ENCODE data around the gene ASIP.
"Not testable (repeated sequence)": the region's sequence is repeated elsewhere in the genome, so short reads cannot be mapped to it uniquely, and the experiment has no call there.

The ASIP gene

DNA sequence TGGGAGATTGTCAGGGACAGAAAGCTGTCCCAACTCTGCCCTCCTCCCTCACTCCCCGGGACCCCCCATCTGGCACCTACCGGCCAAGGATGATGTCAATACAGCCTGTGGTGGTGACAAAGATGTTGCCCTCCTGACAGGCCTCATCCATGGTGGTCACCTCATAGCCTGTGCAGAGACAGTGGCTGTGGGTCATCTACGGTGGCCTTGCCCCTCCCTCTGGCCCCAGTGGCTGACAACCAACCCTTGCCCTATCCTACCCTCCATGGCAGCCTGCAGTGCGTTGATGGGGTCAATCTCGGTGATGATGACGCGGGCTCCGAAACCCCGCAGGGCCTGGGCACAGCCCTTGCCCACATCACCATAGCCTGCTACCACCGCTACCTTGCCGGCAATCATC, 49.2 kb downstream of the ASIP start:
- DNase-seq = no peak

DNA sequence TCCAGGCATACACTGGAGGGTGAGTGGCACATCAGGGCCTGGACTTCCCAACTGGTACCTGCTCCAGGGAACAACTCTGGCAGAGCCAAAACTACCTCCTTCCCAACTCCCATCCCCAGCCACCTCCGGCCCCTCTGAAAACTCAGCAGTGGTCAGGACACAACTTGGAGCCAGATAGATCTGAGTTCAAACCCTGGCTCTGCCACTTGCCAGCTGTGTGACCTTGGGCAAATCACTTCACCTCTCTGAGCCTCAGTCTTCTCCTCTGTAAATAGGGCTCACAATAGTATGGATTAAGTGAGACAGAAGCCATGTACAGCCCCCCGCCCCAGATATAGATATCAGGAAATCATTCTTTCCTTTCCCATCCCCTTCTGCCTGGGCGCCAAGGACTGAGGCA, 51.3 kb downstream of the ASIP start:
- DNase-seq = no peak

DNA sequence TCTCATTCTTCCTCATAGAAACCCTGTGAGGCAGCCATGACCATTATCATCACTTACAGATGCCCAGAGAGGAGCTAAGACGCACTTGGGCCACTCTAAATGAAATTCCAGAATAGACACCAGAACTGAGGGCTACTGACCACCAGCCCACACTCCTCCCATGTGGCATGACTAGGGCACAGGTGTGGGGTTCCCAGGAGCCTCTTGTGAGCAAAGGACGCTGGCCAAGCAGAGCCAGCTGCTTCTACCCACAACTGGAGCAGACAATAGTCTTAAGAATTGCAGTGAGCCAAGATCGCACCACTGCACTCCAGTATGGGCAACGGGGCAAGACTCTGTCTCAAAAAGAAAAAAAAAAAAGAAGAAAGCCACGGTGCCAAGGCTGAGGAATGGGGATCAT, 51.9 kb downstream of the ASIP start:
- DNase-seq = no peak

DNA sequence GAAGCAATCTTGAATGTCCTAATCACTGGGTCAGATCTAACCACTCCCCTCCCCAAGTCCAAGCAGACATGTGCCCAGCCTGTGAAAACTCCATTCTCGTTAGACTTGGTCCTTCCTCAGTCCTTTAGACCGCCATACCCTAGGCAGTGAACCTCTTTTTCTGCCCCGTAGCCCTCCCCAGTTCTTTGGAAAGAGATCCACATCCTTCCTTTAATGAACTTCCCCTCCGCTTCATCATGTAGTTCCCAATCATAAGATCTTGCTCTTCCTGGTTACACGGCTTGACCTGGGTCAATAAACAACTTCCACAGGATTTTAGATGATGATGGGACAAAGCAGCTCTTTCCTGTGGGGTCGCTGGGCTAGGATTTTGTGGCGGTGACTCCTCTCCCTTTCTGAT, 52.4 kb downstream of the ASIP start:
- DNase-seq = no peak

DNA sequence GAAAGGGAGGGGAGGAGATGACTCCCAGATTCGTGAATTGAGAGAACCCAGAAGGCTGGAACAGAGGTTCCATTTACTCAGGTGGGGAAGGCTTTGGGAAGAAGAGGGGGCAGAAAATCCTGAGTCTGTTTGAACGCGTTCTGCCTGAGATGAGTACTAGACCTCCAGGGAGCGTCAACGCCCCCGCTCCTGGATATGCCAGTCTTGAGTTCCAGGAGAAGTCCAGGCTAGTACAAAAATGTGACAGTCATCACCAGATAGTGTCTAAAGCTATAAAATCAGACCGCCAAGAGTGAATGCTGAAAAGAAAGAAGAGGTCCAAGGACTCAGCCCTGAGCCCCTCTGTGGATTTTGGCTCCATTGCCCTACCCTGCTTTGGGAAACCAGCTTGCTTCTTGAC, 53.3 kb downstream of the ASIP start:
- DNase-seq = no peak

DNA sequence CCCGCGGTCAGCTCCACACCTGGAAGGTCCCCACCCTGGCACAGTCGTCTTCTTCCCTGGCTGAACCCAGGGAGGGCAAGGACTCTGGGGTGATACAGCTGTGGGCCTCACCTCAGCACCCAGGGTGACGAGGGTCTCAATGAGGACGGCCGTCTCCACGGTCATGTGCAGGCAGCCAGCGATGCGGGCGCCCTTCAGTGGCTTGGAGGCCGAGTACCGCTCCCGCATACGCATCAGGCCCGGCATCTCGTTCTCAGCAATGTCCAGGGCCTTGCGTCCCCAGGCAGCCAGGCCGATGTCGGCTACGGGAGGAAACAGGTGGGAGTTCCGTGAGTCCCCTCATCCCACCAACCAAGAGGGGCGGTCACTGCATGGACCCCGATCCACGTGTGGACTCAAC, 54.1 kb downstream of the ASIP start:
- DNase-seq = no peak

DNA sequence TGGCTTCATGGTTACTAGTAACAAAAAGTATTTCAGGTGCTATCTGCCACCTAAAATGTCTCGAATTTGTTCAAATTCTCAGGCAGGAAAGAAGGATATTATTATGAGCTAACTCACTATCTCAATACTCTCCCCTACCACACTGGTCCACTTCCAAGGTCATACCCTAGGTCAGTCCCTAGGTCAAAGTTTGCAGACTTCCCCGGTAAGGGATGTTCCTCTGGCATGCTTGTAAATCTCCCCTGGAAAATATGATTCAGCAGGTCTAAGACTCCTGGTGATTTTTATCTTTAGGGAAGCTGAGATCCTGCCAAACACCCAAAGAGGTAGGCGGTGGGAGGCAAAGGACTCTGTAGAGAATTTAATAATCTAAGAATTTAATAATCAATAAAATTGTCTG, 55.2 kb downstream of the ASIP start:
- no peak for DNase-seq

DNA sequence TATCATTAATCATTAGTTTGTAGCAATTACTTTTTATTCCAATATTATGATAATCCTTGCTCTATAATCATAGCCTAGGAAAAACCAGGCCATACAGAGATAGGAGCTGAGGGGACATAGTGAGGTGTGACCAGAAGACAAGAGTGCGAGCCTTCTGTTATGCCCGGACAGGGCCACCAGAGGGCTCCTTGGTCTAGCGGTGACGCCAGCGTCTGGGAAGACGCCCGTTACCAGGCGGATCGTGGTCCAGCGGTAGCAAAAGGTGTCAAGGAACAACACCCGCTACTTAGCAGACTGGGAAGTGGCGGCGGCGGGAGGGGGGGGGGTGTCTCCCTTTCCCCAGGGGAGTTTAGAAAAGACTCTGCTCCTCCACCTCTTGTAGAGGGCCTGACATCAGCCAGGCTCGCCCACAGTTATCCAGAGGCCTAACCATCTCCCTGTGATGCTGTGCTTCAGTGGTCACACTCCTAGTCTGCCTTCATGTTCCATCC, 57.1 kb downstream of the ASIP start:
- DNase-seq = not testable (repeated sequence)

DNA sequence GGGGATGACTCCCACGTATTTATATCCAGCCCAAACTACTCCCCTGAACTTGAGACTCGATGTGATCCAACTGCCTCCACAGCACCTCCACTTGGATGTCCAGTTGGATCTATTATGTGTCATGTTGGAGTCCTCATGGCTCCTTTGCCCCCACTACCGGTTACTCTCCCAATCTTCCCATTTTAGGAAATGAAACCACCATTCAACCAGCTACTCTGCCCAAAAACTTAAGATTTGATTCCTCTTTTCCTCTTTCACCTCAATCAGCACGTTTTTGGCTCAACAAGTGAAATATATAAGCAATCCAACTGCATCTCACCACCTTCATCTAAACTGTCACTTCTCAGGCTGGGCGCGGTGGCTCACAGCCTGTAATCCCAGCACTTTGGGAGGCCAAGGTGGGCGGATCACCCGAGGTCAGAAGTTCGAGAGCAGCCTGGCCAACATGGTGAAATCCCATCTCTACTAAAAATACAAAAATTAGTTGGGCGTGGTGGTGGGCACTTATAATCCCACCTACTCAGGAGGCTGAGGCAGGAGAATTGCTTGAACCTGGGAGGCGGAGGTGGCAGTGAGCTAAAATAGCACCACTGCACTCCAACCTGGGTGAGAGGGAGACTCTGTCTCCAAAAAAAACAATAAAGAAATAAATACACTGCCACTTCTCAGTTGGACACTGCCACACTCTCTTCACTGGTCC, 58.5 kb downstream of the ASIP start:
- DNase-seq = no peak

DNA sequence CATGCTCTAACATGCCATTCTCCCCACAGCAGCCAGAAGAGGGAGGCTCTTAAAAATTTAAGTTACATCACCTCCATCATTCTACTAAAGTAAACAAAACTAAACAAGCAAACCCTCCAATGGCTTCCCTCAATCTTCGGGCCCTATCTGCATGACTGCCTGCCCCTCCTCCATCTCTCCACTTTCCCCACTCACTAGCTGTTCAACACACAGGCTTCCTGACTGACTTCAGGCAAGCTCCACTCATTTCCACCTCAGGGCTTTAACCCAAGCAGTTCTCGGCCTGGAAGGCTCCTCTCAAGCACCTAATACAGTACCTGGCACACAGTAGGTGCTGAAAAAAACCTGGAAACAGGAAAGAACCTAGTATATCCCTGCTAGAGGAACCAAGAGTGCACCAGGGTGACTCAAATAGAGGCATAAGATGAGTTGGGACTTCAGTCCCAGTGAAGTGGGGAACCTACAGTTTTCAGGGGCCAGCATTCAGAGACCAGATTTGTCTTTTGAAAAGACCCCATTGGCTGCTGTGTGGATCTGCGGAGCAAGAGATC, 59.1 kb downstream of the ASIP start:
- DNase-seq = no peak

DNA sequence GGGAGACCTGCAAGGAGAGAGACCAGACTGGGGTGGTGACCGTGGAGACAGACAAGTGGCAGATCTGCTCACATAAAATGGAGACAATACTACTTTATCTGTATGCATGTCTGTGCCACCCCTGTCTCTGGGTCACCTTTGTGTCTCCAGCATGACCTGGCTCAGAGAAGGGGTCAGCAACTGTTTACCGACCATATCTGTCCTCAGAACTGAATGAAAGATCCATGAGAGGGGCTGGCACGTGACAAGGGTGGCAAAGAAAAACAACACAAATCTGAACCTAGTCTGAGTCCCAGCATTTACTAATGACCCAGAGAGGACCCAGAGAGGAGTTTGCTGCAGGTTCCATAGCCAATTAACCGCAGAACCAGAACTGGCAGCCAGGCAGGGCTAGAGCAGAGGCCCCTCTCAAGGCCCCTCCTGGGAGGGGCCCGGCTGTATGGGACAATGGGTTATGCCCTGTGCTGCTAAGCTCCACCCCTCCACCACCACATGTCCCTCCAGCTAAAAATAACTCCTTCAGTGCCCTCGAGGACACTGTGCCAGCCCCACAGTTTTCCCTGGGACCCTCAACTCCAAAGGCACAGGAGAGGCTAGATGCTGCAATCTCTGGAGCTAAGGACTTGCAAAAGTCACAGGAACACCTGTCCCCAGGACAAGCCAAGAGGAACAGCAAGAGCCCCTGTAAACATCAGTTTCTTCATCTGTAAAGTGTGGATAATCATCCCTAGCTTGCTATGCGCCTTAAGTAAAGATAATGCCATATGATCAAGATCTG, 59.8 kb downstream of the ASIP start:
- peak in 1 of 2 experiments; percentile 13 for DNase-seq

DNA sequence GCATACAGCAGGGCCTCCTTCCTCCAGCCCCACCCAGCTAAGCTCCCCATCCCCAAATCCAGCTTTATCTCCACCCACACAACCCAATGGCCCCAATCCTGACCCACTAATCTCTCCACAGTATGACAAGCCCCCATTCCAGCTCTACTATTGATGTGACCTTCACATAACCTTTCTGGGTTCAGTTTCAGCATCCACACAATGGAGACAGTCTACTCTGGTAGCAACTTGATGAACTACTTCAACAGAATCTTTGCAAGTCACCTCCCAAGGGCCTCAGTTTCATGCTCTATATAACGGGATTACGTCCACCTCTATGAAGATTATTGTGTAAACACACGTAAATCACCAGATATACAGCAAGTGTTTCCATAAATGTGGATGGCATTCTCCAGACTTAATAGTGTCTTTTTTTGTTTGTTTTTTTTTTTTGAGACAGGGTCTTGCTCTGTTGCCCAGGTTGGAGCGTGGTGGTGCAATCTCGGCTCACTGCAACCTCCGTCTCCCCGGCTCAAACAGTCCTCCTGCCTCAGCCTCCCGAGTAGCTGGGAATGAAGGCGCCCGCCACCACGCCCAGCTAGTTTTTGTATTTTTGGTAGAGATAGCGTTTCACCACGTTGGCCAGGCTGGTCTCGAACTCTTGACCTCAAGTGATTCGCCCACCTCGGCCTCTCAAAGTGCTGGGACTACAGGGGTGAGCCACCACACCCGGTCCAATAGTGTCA, 60.5 kb downstream of the ASIP start:
- no peak for DNase-seq

DNA sequence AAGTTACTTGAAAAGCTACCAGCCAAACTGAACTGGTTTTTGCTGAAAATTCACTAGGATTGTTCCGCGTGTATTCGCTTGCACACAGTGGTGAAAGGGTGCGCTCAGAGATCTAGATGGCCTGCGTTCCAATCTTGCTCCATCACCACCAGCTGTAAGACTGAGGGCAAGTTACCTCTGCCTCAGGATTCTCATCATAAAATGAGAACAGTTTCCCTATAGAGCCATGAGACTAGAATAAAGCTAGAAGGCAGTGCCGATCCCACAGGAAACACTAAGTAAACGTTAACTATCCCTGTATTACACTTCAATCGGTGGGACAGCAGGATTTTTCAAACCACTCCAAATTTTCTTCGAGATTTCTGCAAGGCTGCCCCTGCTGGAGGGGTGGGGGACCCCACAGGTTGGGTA, 61.1 kb downstream of the ASIP start:
- no peak for DNase-seq

DNA sequence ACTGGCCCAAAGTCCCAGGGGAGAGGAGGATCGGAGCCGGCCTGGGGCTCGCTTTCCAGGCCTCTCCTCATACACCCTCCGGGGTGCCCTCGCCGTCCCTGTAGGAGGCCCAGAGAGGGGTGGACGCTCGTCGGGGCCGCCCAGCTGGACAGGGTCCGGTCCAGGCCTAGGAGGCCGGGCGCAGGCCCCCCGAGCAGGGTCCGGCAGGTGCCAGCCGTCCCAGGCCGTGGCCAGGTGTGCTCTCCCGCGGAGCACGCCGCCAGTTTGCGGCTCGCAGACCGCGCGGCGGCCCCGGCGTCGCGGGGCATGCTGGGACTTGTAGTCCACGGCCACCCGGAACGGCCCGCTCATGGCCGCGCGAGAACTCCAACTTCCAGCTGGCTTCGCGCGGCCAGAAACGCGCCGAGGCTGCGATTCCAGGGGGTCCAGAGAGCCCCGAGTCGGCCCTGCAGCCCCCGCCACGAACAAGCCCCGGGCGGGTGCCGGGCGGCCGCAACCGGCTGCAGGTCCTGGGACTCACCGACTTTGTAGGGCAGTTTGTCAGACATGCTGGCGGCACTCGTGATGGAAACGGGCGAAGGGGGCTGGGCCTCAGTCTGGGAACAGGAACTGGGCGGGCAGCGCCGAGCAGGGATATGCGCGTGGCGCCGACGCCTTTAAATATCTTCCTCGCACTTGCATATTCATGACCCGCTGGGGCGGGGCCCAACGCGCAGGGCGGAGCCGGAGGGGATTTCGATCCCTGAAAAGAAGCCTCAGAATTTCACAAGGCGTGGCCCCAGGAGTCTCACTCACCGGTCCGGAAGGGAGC, 61.7 kb downstream of the ASIP start, which contains the start of gene AHCY:
Gene AHCY (minus strand): TSS at position 633 of the 811 bp plus-strand sequence. CDS start 85 bp downstream, at position 548.
- DNase-seq = peak; percentile 97 to 99

DNA sequence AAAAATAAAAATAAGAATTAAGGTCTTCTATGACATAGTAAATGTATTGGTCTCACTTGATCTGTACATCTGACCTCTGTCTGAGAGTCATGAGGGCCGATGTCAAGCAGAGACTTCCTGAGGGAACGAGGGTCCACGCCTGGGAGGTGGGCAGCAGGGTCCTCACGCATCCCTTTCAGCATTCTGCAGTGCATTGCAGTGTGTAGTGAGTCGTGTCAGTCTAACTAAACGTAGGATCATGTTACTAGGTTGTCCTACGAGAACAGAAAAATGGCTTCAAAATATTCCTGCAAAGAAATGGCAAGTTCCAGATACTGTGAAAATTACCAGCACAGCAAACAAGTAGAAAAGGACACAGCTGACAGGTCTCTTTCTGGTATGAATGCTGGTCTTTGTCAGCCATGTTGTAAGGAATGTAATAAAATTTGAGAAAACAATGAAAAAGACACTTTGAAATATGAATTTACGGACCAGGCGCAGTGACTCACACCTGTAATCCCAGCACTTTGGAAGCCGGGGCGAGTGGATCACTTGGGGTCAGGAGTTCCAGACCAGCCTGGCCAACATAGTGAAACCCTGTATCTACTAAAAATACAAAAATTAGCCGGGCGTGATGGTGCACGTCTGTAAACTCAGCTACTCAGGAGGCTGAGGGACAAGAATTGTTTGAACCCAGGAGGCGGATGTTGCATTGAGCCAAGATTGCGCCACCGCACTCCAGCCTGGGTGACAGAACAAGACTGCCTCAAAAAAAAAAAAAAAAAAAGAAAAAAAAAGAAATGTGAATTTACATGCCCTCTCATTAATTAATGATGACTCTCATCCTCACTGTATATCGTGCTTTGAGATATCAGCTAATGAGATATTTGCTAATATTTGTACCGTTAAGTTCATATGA, 64.4 kb downstream of the ASIP start:
- DNase-seq = no peak

DNA sequence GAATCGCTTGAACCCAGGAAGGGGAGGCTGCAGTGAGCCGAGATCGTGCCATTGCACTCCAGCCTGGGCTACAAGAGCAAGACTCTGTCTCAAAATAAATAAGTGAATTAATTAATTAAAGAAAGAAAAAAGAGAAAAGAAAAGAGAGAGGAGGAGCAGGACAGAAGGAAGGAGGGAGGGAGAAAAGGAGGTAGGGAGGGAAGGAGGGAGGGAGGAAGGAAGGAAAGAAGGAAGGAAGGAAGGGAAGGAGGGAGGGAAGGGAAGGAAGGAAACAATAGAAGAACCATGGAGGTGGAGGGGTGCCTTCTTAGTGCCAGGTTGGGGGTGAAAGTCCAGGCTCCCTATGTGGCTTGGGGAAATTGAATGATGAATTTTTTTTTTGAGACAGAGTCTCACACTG, 68.5 kb downstream of the ASIP start:
- DNase-seq = no peak

DNA sequence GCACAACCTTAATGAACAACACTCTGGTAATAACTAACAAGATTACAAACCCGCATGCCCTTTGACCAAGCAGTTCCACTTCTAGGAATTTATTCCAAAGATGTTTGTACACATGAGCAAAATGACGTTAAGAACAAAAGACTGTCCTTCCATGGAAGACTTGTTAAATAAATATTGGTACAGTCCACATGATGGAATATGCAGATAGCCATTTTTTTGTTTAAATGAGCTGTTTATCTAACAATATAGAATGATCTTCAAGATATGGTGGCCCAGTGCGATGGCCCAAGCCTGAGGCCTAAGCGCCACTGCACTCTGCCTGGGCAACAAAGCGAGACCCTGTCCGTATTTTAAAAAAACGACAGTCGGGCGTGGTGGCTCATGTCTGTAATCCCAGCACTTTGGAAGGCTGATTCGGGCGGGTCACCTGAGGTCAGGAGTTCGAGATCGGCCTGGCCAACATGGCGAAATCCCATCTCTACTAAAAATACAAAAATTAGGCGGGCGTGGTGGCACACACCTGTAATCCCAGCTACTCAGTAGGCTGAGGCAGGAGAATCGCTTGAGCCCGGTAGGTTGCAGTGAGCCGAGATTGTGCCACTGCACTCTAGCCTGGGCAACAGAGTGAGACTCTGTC, 69.4 kb downstream of the ASIP start:
- DNase-seq = no peak

DNA sequence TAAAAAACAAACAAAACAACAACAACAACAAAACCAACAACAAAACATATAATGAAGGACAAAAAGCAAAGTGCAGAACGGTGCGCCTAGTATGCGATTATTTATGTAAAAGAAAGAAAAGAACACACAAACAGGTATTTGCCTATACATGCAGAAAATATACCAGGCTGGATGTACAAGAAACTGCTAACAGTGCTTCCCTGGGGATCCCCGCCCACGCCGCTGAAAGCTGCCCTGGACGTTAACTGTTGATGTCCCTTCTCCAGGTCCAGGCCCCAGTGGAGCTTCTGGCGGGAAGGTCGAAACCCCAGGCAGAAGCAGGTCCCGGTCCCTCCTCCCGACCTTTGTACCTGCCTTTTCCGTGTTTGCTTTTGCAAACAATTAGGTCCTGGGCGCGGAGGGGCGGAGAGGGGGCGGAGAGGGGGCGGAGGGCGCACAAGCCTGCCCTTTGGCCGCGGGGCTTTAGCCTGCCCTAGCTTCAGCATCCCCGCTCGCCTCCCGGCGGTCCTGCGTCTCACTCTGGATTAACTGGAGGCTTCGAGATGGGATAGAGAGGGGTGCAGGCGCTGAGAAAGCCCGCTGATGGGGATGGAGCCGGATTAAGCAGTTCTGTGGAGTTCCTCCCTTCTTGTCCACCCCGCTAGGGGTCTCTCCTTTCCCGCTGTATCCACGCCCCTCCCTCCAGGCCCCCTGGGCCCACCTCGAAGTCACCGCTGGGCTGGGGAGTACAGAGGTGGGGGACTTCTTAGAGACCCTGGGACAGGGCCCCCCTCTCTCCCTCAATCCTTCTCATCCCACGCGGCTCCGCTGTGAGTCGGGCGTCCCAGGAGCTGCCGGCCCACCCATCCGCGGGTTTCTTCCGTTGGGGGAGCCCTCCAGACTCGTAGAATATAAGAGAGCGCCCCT, 70.1 kb downstream of the ASIP start:
- peak; percentile 70 to 93 for DNase-seq

DNA sequence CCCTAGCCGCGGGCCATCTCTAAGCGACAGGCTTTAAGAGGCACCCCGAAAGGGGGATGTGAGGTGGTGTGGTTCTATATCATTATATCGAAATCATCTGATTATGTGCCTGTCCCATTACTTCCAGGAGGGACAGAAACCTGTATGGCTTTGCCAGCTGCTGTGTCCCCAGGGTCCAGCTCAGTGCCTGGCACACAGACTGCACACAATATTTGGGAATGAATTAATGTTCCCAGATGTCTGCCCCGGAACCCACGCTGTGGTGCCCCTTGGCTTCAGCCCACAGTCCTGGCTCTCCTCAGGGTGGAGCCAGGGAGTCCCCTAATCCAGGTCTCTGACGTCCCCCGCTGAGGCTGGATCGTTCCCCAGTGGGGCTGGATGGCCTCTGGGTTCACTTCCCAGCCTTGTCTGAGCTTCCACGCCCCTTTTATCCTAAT, 70.8 kb downstream of the ASIP start:
- peak in 1 of 2 experiments; percentile 58 for DNase-seq
